HG02973 (cell line): Measurements from ENCODE around the gene TLCD3B.
A peak's percentile ranks its signal among the peaks of the same experiment; 100 is the strongest.

ENCODE experiments used
- ATAC-seq: cut with Tn5 transposase; IDR thresholded peaks from one replicate; pipeline ENCODE4 v1.9.1; 2021; ENCODE audit warnings: moderate library complexity; ENCODE audit not compliant: unreplicated experiment

Gene TLCD3B

DNA sequence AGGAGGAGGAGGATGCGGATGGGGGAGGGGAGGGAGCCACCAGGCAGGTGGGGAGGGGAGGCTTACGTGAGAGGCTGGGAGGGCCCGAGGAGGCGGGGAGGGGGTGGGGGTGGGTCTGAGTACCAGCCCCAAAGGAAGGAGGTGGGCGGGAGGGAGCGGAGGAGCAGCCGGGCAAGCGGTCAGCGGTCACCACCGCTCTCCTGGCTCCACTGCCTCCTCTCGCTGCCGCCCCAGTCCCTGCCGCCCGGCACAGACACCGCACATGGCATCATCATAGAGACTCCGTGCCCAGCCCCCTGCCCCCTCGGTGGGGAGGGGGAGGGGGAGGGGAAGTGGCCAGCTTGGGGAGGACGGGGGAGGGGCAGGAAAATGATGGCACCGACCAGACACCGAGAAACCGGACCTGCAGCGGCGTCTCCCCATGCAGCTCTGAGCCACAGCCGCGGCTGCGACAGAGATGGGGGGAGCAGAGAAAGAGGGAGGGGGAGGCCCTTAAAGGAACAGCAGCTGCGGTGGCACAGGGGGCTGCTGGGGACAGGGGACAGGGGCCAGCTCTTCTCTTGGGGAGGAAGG is at the start of gene TLCD3B:
TLCD3B (minus strand) TSS at position 431 of the 573 bp plus-strand sequence. CDS start 744 bp downstream, outside the sequence.
- ATAC-seq = no peak

DNA sequence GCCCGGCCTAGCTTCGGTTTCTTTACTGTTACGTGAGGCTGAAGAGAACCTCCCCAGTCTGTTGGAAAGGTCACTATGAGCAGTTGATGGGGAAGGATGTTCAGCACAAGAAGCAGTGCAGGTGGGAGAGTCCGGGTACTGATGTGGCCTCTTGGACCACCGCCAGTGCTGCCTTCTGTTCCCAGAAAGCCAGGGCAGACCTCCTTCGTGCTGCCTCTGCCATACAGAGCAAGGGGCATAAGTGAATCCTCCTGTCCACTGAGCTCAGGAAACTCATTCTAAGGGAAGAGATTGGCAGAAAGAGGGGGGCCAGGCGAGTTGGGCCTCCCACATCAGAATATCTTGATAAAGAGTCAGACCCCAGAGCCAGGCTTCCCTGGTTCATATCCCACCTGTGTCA is 48.4 kb upstream of the TLCD3B start:
- no peak for ATAC-seq

GRCh38 chr16:30078744-30079143 is 47.7 kb upstream of the TLCD3B start:
- no peak for ATAC-seq

GRCh38 chr16:30077656-30078055 is 46.6 kb upstream of the TLCD3B start:
- no peak for ATAC-seq

DNA sequence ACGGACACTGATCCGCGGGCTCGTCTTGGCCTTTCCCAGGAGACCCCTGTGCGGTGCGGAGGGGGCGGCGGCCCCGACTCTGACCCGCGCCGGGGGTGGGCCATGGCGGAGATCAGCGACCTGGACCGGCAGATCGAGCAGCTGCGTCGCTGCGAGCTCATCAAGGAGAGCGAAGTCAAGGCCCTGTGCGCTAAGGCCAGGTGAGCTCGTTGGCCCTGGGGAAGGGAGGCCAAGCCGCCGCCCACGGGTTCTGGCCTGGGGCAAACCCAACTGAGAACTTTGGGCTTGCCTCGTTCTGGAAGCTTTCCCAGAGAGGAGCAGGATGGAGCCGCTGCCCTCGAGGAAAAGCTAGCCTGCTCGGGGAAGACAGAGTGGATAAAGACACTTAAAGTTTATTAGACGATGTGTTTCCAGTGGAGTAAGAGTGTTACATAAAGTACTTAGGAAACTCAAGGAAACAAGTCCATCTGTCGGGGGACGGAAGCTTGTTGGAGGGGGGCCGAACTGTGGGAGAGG is 45.3 kb upstream of the TLCD3B start:
- no peak for ATAC-seq

DNA sequence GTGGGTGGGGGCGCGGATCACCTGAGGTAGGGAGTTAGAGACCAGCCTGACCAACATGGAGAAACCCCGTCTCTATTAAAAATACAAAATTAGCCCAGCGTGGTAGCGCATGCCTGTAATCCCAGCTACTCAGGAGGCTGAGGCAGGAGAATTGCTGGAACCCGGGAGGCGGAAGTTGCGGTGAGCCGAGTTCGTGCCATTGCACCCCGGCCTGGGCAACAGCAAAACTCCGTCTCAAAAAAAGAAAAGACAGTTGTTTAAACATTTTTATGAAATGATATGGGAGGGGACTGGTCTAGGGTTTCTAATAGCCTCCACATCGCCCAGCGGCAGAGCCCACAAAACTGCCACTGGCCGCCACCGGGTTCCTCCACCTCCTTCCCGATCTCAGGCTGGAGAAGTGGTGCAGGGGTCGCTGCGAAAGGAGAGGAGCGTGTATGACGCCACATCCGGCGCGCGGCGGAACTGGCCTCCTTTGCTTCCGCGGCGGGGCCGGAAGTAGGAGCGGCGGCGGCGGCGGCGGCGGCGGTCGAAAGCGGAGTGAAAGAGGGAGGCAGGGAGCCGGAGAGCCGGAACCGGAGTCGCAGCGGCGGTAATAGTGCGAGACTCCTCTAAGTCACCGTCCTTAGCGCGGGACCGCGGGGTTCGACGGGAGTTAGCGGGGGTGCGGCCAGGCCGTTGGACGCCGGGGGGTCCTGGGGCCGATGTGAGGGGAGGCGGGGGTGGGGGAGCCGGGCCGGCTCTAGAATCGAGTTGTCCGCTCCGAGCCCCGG is 44.6 kb upstream of the TLCD3B start, which contains the start of gene PPP4C:
PPP4C (plus strand) TSS at position 492 of the 773 bp plus-strand sequence. CDS start 384 bp downstream, outside the sequence.
- peak; percentile 61 for ATAC-seq

GRCh38 chr16:30070490-30070889 is 39.4 kb upstream of the TLCD3B start:
- no peak for ATAC-seq

DNA sequence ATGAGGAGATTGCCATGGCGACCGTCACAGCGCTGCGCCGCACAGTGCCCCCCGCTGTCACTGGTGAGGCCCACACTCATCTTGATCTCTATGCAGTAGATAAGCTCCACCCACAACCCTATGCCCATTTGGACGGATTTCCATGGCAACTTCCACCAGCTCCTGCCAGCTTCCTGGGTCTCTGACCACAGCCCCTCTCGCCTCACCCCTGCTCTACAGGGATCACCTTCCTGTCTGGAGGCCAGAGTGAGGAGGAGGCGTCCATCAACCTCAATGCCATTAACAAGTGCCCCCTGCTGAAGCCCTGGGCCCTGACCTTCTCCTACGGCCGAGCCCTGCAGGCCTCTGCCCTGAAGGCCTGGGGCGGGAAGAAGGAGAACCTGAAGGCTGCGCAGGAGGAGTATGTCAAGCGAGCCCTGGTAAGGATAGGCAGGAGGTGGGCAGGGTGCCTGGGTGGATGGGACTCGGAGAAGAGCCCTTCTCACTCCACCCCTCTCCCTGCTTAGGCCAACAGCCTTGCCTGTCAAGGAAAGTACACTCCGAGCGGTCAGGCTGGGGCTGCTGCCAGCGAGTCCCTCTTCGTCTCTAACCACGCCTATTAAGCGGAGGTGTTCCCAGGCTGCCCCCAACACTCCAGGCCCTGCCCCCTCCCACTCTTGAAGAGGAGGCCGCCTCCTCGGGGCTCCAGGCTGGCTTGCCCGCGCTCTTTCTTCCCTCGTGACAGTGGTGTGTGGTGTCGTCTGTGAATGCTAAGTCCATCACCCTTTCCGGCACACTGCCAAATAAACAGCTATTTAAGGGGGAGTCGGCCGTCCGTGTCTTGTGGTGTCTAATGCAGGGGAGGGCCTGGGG is 38.8 kb upstream of the TLCD3B start:
- ATAC-seq = no peak

- ATAC-seq = no peak
These were observed 37.9 kb upstream of the TLCD3B start for GRCh38 chr16:30068750-30069610.

GRCh38 chr16:30068333-30068732 is 37.3 kb upstream of the TLCD3B start:
- ATAC-seq = no peak

- ATAC-seq = no peak
These were observed 36.5 kb upstream of the TLCD3B start for GRCh38 chr16:30067584-30067916.

GRCh38 chr16:30066761-30067583 is 35.9 kb upstream of the TLCD3B start:
- ATAC-seq = no peak

DNA sequence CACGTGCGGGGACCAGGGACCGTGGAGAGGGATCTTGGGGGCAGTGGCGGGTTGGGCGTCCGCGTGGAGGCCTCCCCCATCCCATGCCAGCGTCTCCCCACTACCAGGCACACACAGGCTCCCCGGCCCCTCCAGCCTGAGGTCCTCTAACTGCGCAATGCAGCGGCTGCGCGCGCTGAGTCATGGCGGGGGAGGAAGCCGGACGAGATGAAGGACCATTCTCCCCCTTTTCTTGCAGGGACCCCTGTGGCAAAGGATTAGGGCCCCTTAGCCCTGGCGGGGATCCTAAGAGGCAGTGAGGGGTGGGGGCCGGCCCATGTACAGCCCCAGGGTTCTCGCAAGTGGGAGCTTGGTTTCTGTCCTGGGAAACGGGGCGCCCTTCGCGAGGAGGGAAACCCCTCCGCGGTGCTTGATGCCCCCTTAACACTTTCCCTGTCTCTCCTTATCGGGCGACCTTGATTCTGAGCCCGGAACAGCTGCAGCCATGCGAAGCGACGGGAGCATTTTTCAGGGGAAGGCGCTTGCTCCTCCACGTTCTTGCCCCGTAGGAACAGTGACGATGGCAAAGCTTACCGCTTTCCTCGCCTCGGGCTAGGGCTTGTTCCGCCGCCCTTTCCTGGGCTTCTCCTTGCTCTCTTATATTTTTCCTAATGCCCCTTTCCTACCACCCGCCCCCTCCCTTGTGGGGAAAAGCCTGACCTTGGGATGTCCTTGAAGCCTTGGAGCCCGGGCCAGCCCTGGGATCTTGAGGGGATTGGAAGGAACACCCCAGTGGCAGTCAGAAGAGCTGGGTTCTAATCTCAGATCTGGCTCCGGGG is 35.1 kb upstream of the TLCD3B start:
- no peak for ATAC-seq

DNA sequence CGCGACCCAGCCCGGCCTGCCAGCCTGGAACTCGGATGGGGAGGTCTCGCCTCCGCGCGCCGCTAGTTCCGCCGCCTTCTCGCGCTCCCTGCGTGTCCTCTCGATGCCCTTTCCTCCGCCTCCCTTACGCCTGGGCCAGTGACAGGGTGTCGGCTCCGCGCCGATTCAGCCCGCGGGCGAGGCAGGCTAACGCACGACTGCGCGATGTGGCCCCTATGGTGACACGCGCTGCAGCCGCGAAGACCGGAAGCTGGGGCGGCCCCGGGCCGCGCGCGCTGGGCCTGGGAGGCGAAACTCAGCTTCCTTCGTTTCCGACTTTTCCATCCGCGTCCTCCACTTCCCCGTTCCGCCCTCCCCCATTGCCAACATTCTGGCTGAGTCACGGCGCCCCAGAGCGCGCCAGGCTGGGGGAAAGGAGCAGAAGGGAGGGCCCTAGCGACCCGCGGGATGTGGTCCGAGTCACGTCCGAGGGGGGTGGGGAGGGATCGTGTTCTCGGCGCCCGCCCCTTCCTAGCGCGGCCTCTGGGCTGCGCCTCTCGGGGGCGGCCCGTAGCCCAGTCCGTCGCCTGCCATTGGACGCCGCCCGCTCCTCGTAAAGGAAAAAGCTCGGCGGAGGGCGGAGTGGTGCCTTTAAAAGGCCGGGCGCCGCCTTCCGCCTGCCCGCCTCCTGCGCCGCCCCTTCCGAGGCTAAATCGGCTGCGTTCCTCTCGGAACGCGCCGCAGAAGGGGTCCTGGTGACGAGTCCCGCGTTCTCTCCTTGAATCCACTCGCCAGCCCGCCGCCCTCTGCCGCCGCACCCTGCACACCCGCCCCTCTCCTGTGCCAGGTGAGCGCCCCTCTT is 34.3 kb upstream of the TLCD3B start, which contains the start of gene ALDOA:
ALDOA (plus strand) TSS at position 659 of the 841 bp plus-strand sequence. CDS start 1,138 bp downstream, outside the sequence.
- ATAC-seq = peak; percentile 65

- ATAC-seq = no peak
These were observed 33.6 kb upstream of the TLCD3B start for GRCh38 chr16:30064729-30065101.

GRCh38 chr16:30063893-30064728 is 33.0 kb upstream of the TLCD3B start:
- ATAC-seq = no peak
